SK-N-SH treated with all-trans-retinoic acid at 6 μM for 48 hours (cell line): ENCODE data around the gene SDR42E2.

Source experiments
- ATAC-seq: fragments of 200-7000 bp; cut with Tn5 transposase; 3 replicates; pipeline ENCODE4 v1.9.1; 2020; ENCODE audit warnings: mild to moderate bottlenecking, moderate library complexity
- ARNTL ChIP-seq: fragments of 450-650 bp; formaldehyde crosslinking; IDR thresholded peaks from 2 replicates; pipeline ENCODE4 v1.5.0; 2020; ENCODE audit warnings: low read depth, mild to moderate bottlenecking, moderate library complexity, borderline replicate concordance
- CREB5 ChIP-seq: fragments of 250-450 bp; sonication (Bioruptor Pico); IDR thresholded peaks from 2 replicates; pipeline ENCODE4 v1.5.1; 2020; ENCODE audit warnings: low read depth, mild to moderate bottlenecking, moderate library complexity
- CSDC2 ChIP-seq: fragments of 250-450 bp; sonication (Bioruptor Pico); IDR thresholded peaks from 2 replicates; pipeline ENCODE4 v1.5.0; 2020; ENCODE audit warnings: mild to moderate bottlenecking, moderate library complexity
- CSRNP3 ChIP-seq: fragments of 250-450 bp; sonication (Bioruptor Pico); IDR thresholded peaks from 2 replicates; pipeline ENCODE4 v1.5.1; 2021; ENCODE audit warnings: mild to moderate bottlenecking, moderate library complexity
- ESRRG ChIP-seq: fragments of 250-450 bp; sonication (Bioruptor Pico); IDR thresholded peaks from 2 replicates; pipeline ENCODE4 v1.6.1; 2021; ENCODE audit warnings: mild to moderate bottlenecking
- GLIS3 ChIP-seq: fragments of 250-450 bp; sonication (Bioruptor Pico); IDR thresholded peaks from 2 replicates; pipeline ENCODE4 v1.5.0; 2020; ENCODE audit warnings: mild to moderate bottlenecking, moderate library complexity
- OSR1 ChIP-seq: fragments of 250-450 bp; sonication (Bioruptor Pico); IDR thresholded peaks from 2 replicates; pipeline ENCODE4 v1.8.0; 2022; ENCODE audit warnings: moderate library complexity, mild to moderate bottlenecking, inconsistent platforms
- PATZ1 ChIP-seq: fragments of 250-450 bp; sonication (Bioruptor Pico); IDR thresholded peaks from 2 replicates; pipeline ENCODE4 v1.8.0; 2020; ENCODE audit warnings: mild to moderate bottlenecking, moderate library complexity, borderline replicate concordance
- PPARA ChIP-seq: fragments of 250-450 bp; sonication (Bioruptor Pico); IDR thresholded peaks from 2 replicates; pipeline ENCODE4 v1.5.0; 2020; ENCODE audit warnings: mild to moderate bottlenecking, borderline replicate concordance
- RARB ChIP-seq: fragments of 250-450 bp; sonication (Bioruptor Pico); IDR thresholded peaks from 2 replicates; pipeline ENCODE4 v1.8.0; 2021; ENCODE audit warnings: mild to moderate bottlenecking, moderate library complexity
- TCF4 ChIP-seq: fragments of 250-450 bp; sonication (Bioruptor Pico); IDR thresholded peaks from 2 replicates; pipeline ENCODE4 v1.8.0; 2021; ENCODE audit warnings: mild to moderate bottlenecking, moderate library complexity, borderline replicate concordance
- ZFP30 ChIP-seq: fragments of 450-650 bp; formaldehyde crosslinking; IDR thresholded peaks from 2 replicates; pipeline ENCODE4 v1.5.0; 2022; ENCODE audit warnings: mild to moderate bottlenecking, moderate library complexity
- ZNF565 ChIP-seq: fragments of 450-650 bp; formaldehyde crosslinking; conservative IDR thresholded peaks from 2 replicates; pipeline ENCODE4 v1.5.0; 2020; ENCODE audit warnings: low read depth, mild to moderate bottlenecking, moderate library complexity
- ZNF70 ChIP-seq: fragments of 450-650 bp; formaldehyde crosslinking; IDR thresholded peaks from 2 replicates; pipeline ENCODE4 v1.5.0; 2020; ENCODE audit warnings: mild to moderate bottlenecking, moderate library complexity

SDR42E2 gene

GRCh38 chr16:22192261-22193062 is 30.2 kb downstream of the SDR42E2 start (continued):
- TF ChIP-seq PATZ1 (CRISPR knock-in tag): no peak
- TF ChIP-seq CREB5 (CRISPR knock-in tag): no peak

GRCh38 chr16:22193063-22193411 is 30.7 kb downstream of the SDR42E2 start:
- TF ChIP-seq TCF4 (CRISPR knock-in tag) (no peak), PATZ1 (CRISPR knock-in tag) (no peak), CSRNP3 (no peak)
- TF ChIP-seq, all 23 proteins: peak for 0
- no peak for ATAC-seq

- ATAC-seq: no peak
- TF ChIP-seq CREB5 (CRISPR knock-in tag) (no peak), PPARA (CRISPR knock-in tag) (no peak)
These were observed 32.6 kb downstream of the SDR42E2 start for GRCh38 chr16:22194707-22195444.

GRCh38 chr16:22195445-22195694 is 33.1 kb downstream of the SDR42E2 start:
- no peak for ATAC-seq
- TF ChIP-seq ESRRG (CRISPR knock-in tag): no peak
- TF ChIP-seq CSRNP3: no peak
- TF ChIP-seq OSR1 (CRISPR knock-in tag): no peak
- no peak for TF ChIP-seq ZNF565 (CRISPR knock-in tag)
- no peak for TF ChIP-seq TCF4 (CRISPR knock-in tag)
- no peak for TF ChIP-seq ZNF70 (CRISPR knock-in tag)
- TF ChIP-seq CREB5 (CRISPR knock-in tag): no peak
- TF ChIP-seq ARNTL (CRISPR knock-in tag): no peak
- TF ChIP-seq PATZ1 (CRISPR knock-in tag): no peak
- no peak for TF ChIP-seq ZFP30 (CRISPR knock-in tag)
- no peak for TF ChIP-seq CSDC2 (CRISPR knock-in tag)
- no peak for TF ChIP-seq RARB (CRISPR knock-in tag)
- no peak for TF ChIP-seq GLIS3 (CRISPR knock-in tag)
